Nephron (organoid): Measurements from ENCODE around the gene RAP1GAP.

Source experiments
- H3K27ac Mint-ChIP-seq, 3 experiments: 2 replicates each; pipeline ENCODE4 v1.8.0; 2020; ENCODE audit warnings: mixed read lengths in 3 of 3, mild to moderate bottlenecking in 2 of 3, moderate library complexity in 1 of 3
- H3K27me3 Mint-ChIP-seq: 2 replicates; pipeline ENCODE4 v1.8.0; 2021; ENCODE audit warnings: low read depth, mild to moderate bottlenecking, moderate library complexity, mixed read lengths
- H3K36me3 Mint-ChIP-seq: 2 replicates; pipeline ENCODE4 v1.8.0; 2020; ENCODE audit warnings: low read depth, mixed read lengths
- H3K4me1 Mint-ChIP-seq: 2 replicates; pipeline ENCODE4 v1.8.0; 2020; ENCODE audit warnings: mixed read lengths
- H3K4me3 Mint-ChIP-seq, 3 experiments: 2 replicates each; pipeline ENCODE4 v1.8.0; 2020; ENCODE audit warnings: mild to moderate bottlenecking in 3 of 3, mixed read lengths in 3 of 3, moderate library complexity in 2 of 3
- H3K9me3 Mint-ChIP-seq: 2 replicates; pipeline ENCODE4 v1.8.0; 2020; ENCODE audit warnings: mixed read lengths
- CTCF ChIP-seq, 3 experiments: fragments of 200-600 bp; sonication (generic); IDR thresholded peaks; one replicate each; pipeline ENCODE4 v1.5.0; 2021; ENCODE audit warnings: antibody characterized with exemption in 3 of 3; ENCODE audit not compliant: unreplicated experiment in 3 of 3

The RAP1GAP gene

DNA sequence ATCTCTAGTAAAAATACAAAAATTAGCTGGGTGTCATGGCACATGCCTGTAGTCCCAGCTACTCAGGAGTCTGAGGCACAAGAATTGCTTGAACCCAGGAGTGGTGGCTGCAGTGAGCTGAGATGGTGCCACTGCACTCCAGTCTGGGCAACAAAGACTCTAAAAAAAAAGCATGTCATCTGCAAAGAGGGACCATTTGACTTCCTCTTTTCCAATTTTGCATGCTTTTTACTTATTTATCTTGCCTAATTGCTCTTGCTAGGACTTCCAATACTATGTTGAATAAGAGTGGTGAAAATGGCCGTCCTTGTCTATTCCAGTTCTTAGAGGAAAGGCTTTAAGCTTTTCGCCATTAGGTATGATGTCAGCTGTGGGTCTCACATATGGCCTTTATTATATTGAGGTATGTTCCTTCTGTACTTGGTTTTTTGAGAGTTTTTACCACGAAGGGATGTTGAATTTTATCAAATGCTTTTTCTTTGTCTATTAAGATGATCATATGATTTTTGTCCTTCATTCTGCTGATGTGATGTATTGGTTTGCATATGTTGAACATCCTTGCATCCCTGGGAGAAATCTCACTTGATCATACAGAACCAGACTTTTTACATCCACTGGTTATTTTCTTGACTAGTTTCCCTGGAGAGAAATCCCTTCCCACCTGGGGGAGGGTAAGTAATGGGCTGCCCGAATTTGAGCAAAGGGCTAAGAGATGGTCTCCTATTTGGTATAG, 17.0 kb upstream of the RAP1GAP start:
- H3K9me3 Mint-ChIP-seq: peaks cover 29% of the 10 kb centered on the region
- TF ChIP-seq CTCF (IDR thresholded peaks at IDR 0.05; ENCODE audit: unreplicated experiment in 3 of 3): no peak
- H3K27me3 Mint-ChIP-seq: no peaks in the 10 kb centered on the region
- H3K27ac Mint-ChIP-seq: no peak overlapping the region
- H3K36me3 Mint-ChIP-seq: peaks cover 82% of the 10 kb centered on the region
- H3K4me3 Mint-ChIP-seq: no peak overlapping the region
- H3K4me1 Mint-ChIP-seq: peaks cover 10% of the 10 kb centered on the region

DNA sequence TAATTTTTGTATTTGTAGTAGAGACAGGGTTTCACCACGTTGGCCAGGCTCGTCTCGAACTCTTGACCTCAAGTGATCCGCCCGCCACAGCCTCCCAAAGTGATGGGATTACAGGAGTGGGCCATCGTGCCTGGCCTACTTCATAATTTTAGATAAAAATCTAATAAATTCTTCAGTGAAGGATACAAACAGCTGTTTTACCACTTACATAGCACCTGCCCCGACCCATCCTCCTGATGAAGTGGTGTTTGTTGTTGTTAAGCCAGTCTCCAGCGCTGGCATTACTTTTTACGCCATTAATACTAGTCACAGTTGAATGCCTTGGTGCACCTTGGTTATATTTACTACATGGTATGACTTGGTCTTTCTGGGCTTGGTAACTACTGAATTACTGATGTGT, 12.3 kb upstream of the RAP1GAP start:
- Mint-ChIP-seq H3K4me3 (no peak overlapping the region), H3K27me3 (no peaks in the 10 kb centered on the region), H3K4me1 (peaks cover 25% of the 10 kb centered on the region), H3K36me3 (peaks cover 75% of the 10 kb centered on the region), H3K27ac (no peak overlapping the region), H3K9me3 (peaks cover 20% of the 10 kb centered on the region)
- no peak for TF ChIP-seq CTCF (IDR thresholded peaks at IDR 0.05; ENCODE audit: unreplicated experiment in 3 of 3)

DNA sequence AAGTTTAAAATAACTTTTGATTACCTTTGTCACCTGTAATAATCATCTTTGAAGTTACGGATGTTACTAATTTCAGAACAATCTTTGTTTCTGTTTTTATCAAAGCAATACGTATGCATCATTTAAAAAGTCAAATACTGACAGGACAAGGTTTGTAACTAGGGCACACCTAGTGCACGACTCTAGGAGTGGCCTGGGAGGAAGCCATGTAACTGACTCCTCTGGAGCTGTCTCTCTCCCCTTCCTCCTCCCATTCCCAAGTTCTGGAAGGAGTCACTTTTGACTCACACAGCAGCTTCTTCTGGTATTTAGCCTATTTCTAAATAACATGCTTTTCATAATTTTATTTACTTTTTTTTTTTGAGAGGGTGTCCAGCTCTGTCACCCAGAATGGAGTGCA, 11.8 kb upstream of the RAP1GAP start:
- no peak overlapping the region for H3K27ac Mint-ChIP-seq
- H3K36me3 Mint-ChIP-seq: peaks cover 70% of the 10 kb centered on the region
- peaks cover 15% of the 10 kb centered on the region for H3K9me3 Mint-ChIP-seq
- H3K4me3 Mint-ChIP-seq: no peak overlapping the region
- no peak for TF ChIP-seq CTCF (IDR thresholded peaks at IDR 0.05; ENCODE audit: unreplicated experiment in 3 of 3)
- no peaks in the 10 kb centered on the region for H3K27me3 Mint-ChIP-seq
- peaks cover 30% of the 10 kb centered on the region for H3K4me1 Mint-ChIP-seq

- Mint-ChIP-seq H3K4me1 (peaks cover 30% of the 10 kb centered on the region), H3K4me3 (no peak overlapping the region), H3K27ac (no peak overlapping the region), H3K27me3 (no peaks in the 10 kb centered on the region), H3K9me3 (peaks cover 11% of the 10 kb centered on the region), H3K36me3 (peaks cover 65% of the 10 kb centered on the region)
- TF ChIP-seq CTCF (IDR thresholded peaks at IDR 0.05; ENCODE audit: unreplicated experiment in 3 of 3): no peak
Measured at GRCh38 chr1:21680381-21680780, 11.2 kb upstream of the RAP1GAP start.

GRCh38 chr1:21677168-21677567, 8.0 kb upstream of the RAP1GAP start:
- H3K4me1 Mint-ChIP-seq: peaks cover 49% of the 10 kb centered on the region

More at GRCh38 chr1:21677168-21677567, 8.0 kb upstream of the RAP1GAP start:
- Mint-ChIP-seq H3K27me3 (no peaks in the 10 kb centered on the region), H3K27ac (peak overlapping the region in 1 of 3 experiments; percentile 49), H3K9me3 (no peaks in the 10 kb centered on the region), H3K36me3 (peaks cover 41% of the 10 kb centered on the region), H3K4me3 (no peak overlapping the region)
- TF ChIP-seq CTCF (IDR thresholded peaks at IDR 0.05; ENCODE audit: unreplicated experiment in 3 of 3): no peak
